Measurements from ENCODE around the gene NRP1. TPM values are rescaled to one million over a fixed set of nuclear protein-coding genes. Genes with fewer than 3 reads are reported as not detected.

The NRP1 gene
- total RNA-seq, 1 donor = 173 TPM

- TF ChIP-seq CTCF (IDR thresholded peaks at IDR 0.05; ENCODE audit: extremely low read depth, low read depth, low read length) = no peak
- Histone ChIP-seq H3K9me3 (ENCODE audit: low read depth, low read length) (no peaks in the 10 kb centered on the region), H3K4me3 (ENCODE audit: insufficient read depth, low read length) (no peak overlapping the region), H3K36me3 (ENCODE audit: insufficient read depth, low read length) (peaks cover 71% of the 10 kb centered on the region), H3K4me1 (ENCODE audit: insufficient read depth, low read length) (peaks cover 41% of the 10 kb centered on the region), H3K79me2 (ENCODE audit: insufficient read depth, low read length) (peaks cover 3% of the 10 kb centered on the region), H4K20me1 (ENCODE audit: insufficient read depth, low read length) (no peaks in the 10 kb centered on the region), H3K27ac (ENCODE audit: low read depth, low read length) (peak overlapping the region; percentile 76), H3K4me2 (ENCODE audit: insufficient read depth, low read length) (no peak overlapping the region), H2AFZ (ENCODE audit: low read length) (no peak overlapping the region), H3K27me3 (ENCODE audit: insufficient read depth, low read length) (no peaks in the 10 kb centered on the region)
- no peak for DNase-seq (ENCODE audit: insufficient read length, low spot score, missing footprints)
These were observed 154.1 kb downstream of the NRP1 start for GRCh38 chr10:33180390-33180789.

- H2AFZ ChIP-seq (ENCODE audit: low read length) = peak overlapping the region; percentile 18
- no peaks in the 10 kb centered on the region for H4K20me1 ChIP-seq (ENCODE audit: insufficient read depth, low read length)
- peaks cover 57% of the 10 kb centered on the region for H3K36me3 ChIP-seq (ENCODE audit: insufficient read depth, low read length)
- peak overlapping the region; percentile 76 for H3K27ac ChIP-seq (ENCODE audit: low read depth, low read length)
- peaks cover 3% of the 10 kb centered on the region for H3K79me2 ChIP-seq (ENCODE audit: insufficient read depth, low read length)
- peaks cover 41% of the 10 kb centered on the region for H3K4me1 ChIP-seq (ENCODE audit: insufficient read depth, low read length)
- no peak overlapping the region for H3K4me3 ChIP-seq (ENCODE audit: insufficient read depth, low read length)
- H3K9me3 ChIP-seq (ENCODE audit: low read depth, low read length) = no peaks in the 10 kb centered on the region
- TF ChIP-seq CTCF (IDR thresholded peaks at IDR 0.05; ENCODE audit: extremely low read depth, low read depth, low read length) = no peak
- no peaks in the 10 kb centered on the region for H3K27me3 ChIP-seq (ENCODE audit: insufficient read depth, low read length)
- DNase-seq (ENCODE audit: insufficient read length, low spot score, missing footprints) = no peak
- peak overlapping the region; percentile 35 for H3K4me2 ChIP-seq (ENCODE audit: insufficient read depth, low read length)
These were observed 155.4 kb downstream of the NRP1 start for GRCh38 chr10:33179067-33179466.

GRCh38 chr10:33178026-33178755 lies 156.3 kb downstream of the NRP1 start:
- H2AFZ ChIP-seq (ENCODE audit: low read length) = no peak overlapping the region
- peaks cover 49% of the 10 kb centered on the region for H3K36me3 ChIP-seq (ENCODE audit: insufficient read depth, low read length)
- peak overlapping the region; percentile 76 for H3K27ac ChIP-seq (ENCODE audit: low read depth, low read length)
- no peak overlapping the region for H3K4me3 ChIP-seq (ENCODE audit: insufficient read depth, low read length)
- H3K4me2 ChIP-seq (ENCODE audit: insufficient read depth, low read length) = peak overlapping the region; percentile 35
- DNase-seq (ENCODE audit: insufficient read length, low spot score, missing footprints) = peak; percentile 83
- TF ChIP-seq CTCF (IDR thresholded peaks at IDR 0.05; ENCODE audit: extremely low read depth, low read depth, low read length) = no peak
- peaks cover 41% of the 10 kb centered on the region for H3K4me1 ChIP-seq (ENCODE audit: insufficient read depth, low read length)
- no peaks in the 10 kb centered on the region for H3K27me3 ChIP-seq (ENCODE audit: insufficient read depth, low read length)
- H3K79me2 ChIP-seq (ENCODE audit: insufficient read depth, low read length) = peaks cover 3% of the 10 kb centered on the region
- no peaks in the 10 kb centered on the region for H3K9me3 ChIP-seq (ENCODE audit: low read depth, low read length)
- H4K20me1 ChIP-seq (ENCODE audit: insufficient read depth, low read length) = no peaks in the 10 kb centered on the region

GRCh38 chr10:33176688-33177087 lies 157.8 kb downstream of the NRP1 start:
- no peak for DNase-seq (ENCODE audit: insufficient read length, low spot score, missing footprints)
- Histone ChIP-seq H3K4me2 (ENCODE audit: insufficient read depth, low read length) (no peak overlapping the region), H2AFZ (ENCODE audit: low read length) (no peak overlapping the region), H3K4me1 (ENCODE audit: insufficient read depth, low read length) (peaks cover 41% of the 10 kb centered on the region), H3K9me3 (ENCODE audit: low read depth, low read length) (no peaks in the 10 kb centered on the region), H3K27ac (ENCODE audit: low read depth, low read length) (no peak overlapping the region), H3K4me3 (ENCODE audit: insufficient read depth, low read length) (no peak overlapping the region), H3K36me3 (ENCODE audit: insufficient read depth, low read length) (peaks cover 34% of the 10 kb centered on the region), H4K20me1 (ENCODE audit: insufficient read depth, low read length) (no peaks in the 10 kb centered on the region), H3K27me3 (ENCODE audit: insufficient read depth, low read length) (no peaks in the 10 kb centered on the region), H3K79me2 (ENCODE audit: insufficient read depth, low read length) (peaks cover 3% of the 10 kb centered on the region)
- TF ChIP-seq CTCF (IDR thresholded peaks at IDR 0.05; ENCODE audit: extremely low read depth, low read depth, low read length) = no peak
